Naive thymus-derived CD4-positive, alpha-beta T cell (primary cell): ENCODE data around the gene GPN1. TPM values are rescaled to one million over a fixed set of nuclear protein-coding genes. Genes with fewer than 3 reads are reported as not detected.

Experiments
- ATAC-seq: fragments of 150-1000 bp; cut with Tn5 transposase; 2 replicates; pipeline ENCODE4 v1.10.0; 2021; ENCODE audit warnings: mild to moderate bottlenecking, moderate library complexity
- CTCF ChIA-PET: fragments of 350-600 bp; sonication (Branson Sonifier 250); formaldehyde crosslinking; loops from one replicate; lab custom pipeline; 2021; ENCODE audit warnings: antibody characterized with exemption; lab: Charles Lee
- POLR2A ChIA-PET: fragments of 350-600 bp; sonication (Branson Sonifier 250); formaldehyde crosslinking; loops from one replicate; lab custom pipeline; 2021; ENCODE audit warnings: antibody characterized with exemption, inconsistent platforms; lab: Charles Lee
- DNase-seq, 9 donors: peaks; one replicate each; pipeline versions ENCODE4 v3.0.0 to v3.0.0-alpha.2; 2020 to 2022; ENCODE audit warnings: mixed read lengths in 1 of 9
- H3K27ac ChIP-seq: one replicate; pipeline ENCODE4 v1.7.0; 2013; ENCODE audit warnings: mild to moderate bottlenecking, low read depth, low read length, moderate library complexity
- H3K27me3 ChIP-seq, 2 donors: one replicate each; pipeline ENCODE4 v1.7.0; 2013; ENCODE audit warnings: low read length in 2 of 2, mild to moderate bottlenecking in 2 of 2, moderate library complexity in 2 of 2; ENCODE audit not compliant: control insufficient read depth in 2 of 2, insufficient read depth in 2 of 2
- H3K36me3 ChIP-seq, 3 experiments: 1 replicate in 2 of 3; 2 replicates in 1 of 3; pipeline ENCODE4 v1.7.0; 2013; ENCODE audit warnings: low read length in 3 of 3, mild to moderate bottlenecking in 3 of 3, moderate library complexity in 1 of 3; ENCODE audit not compliant: insufficient read depth in 3 of 3, control insufficient read depth in 2 of 3
- H3K4me1 ChIP-seq, 2 donors: one replicate each; pipeline ENCODE4 v1.7.0; 2013; ENCODE audit warnings: low read length in 2 of 2, mild to moderate bottlenecking in 2 of 2, moderate library complexity in 1 of 2; ENCODE audit not compliant: control insufficient read depth in 2 of 2, insufficient read depth in 2 of 2
- H3K4me3 ChIP-seq: 2 replicates; pipeline ENCODE4 v1.7.0; 2013; ENCODE audit warnings: mild to moderate bottlenecking, low read length
- H3K9me3 ChIP-seq, 3 experiments: 1 replicate in 2 of 3; 2 replicates in 1 of 3; pipeline ENCODE4 v1.7.0; 2013; ENCODE audit warnings: low read length in 3 of 3; ENCODE audit not compliant: control insufficient read depth in 2 of 3
- H3K27ac Mint-ChIP-seq, 9 donors: one replicate each; pipeline ENCODE4 v1.8.0; 2020 to 2022; ENCODE audit warnings: mixed read lengths in 9 of 9, mild to moderate bottlenecking in 8 of 9, moderate library complexity in 5 of 9, inconsistent platforms in 2 of 9
- H3K27me3 Mint-ChIP-seq, 5 donors: one replicate each; pipeline ENCODE4 v1.8.0; 2021 to 2022; ENCODE audit warnings: mixed read lengths in 5 of 5, mild to moderate bottlenecking in 1 of 5
- H3K36me3 Mint-ChIP-seq, 5 donors: one replicate each; pipeline ENCODE4 v1.8.0; 2020 to 2022; ENCODE audit warnings: mixed read lengths in 5 of 5, mild to moderate bottlenecking in 3 of 5, inconsistent platforms in 1 of 5
- H3K4me1 Mint-ChIP-seq, 7 donors: one replicate each; pipeline ENCODE4 v1.8.0; 2020 to 2022; ENCODE audit warnings: mixed read lengths in 7 of 7, mild to moderate bottlenecking in 3 of 7, inconsistent platforms in 1 of 7
- H3K4me3 Mint-ChIP-seq, 10 donors: one replicate each; pipeline ENCODE4 v1.8.0; 2020 to 2022; ENCODE audit warnings: mild to moderate bottlenecking in 10 of 10, mixed read lengths in 10 of 10, moderate library complexity in 6 of 10, inconsistent platforms in 2 of 10
- H3K9me3 Mint-ChIP-seq, 11 donors: one replicate each; pipeline ENCODE4 v1.8.0; 2020 to 2022; ENCODE audit warnings: mixed read lengths in 11 of 11, mild to moderate bottlenecking in 4 of 11, inconsistent platforms in 1 of 11, moderate library complexity in 1 of 11
- intact Hi-C, 2 donors: fragments of 100-400 bp; cut with micrococcal nuclease; formaldehyde crosslinking; loops; one replicate each; pipeline ENCODE4 v1.15.1; 2023
- polyA plus RNA-seq, 2 donors: library from polyadenylated mRNA; unstranded; fragments of 300-500 nt; fragmentation: Illumina TruSeq; gene quantifications; one replicate each; pipeline ENCODE4 v1.2.3, GENCODE V29; 2021
- total RNA-seq, 6 experiments: library from RNA in 5 of 6; stranded (reverse) in 5 of 6; gene quantifications; 1 replicate in 5 of 6; 2 replicates in 1 of 6; pipeline ENCODE4 v1.2.3 and lab custom pipeline; 2021 to 2026

Gene GPN1
- total and polyA plus RNA-seq, 7 experiments from 2014 or later: 27.8 to 73.6 (median 32.4) TPM

DNA sequence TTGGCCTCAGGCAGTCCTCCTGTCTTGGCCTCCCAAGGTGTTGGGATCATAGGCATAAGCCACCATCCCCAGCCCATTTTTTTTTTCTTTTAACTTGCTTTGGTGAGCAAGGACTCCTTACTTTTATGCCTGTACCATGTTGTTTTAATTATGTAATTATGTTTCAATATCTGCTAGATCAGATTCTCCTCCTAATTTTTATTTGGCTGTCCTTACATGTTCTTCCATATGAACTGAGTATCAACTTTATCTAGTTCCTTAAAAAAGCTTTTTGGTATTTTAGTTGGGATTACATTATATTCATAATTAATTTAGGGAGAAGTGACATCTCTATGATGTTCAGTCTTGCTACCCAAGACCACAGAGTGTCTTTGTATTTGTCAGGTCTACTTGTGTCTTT, 16.3 kb downstream of the GPN1 start:
- Histone ChIP-seq H3K36me3 (peaks cover 17 to 75% (median 18%) of the 10 kb centered on the region in 3 experiments), H3K4me1 (no peaks in the 10 kb centered on the region), H3K4me3 (no peak overlapping the region), H3K27me3 (no peaks in the 10 kb centered on the region), H3K9me3 (no peaks in the 10 kb centered on the region), H3K27ac (no peak overlapping the region)
- ATAC-seq: no peak
- H3K4me1 Mint-ChIP-seq: no peaks in the 10 kb centered on the region
- H3K9me3 Mint-ChIP-seq: no peaks in the 10 kb centered on the region
- H3K27ac Mint-ChIP-seq: no peak overlapping the region
- CTCF ChIA-PET: no interaction called here
- POLR2A ChIA-PET: interaction anchor here (0.6 kb wide), 1 partner anchor 31 kb away, joined by 3 read pairs; no protein-coding TSS in a partner anchor
- H3K36me3 Mint-ChIP-seq: peaks cover 0 to 36% (median 23%) of the 10 kb centered on the region in 5 donors
- H3K4me3 Mint-ChIP-seq: no peak overlapping the region
- intact Hi-C loops: no loop called here
- DNase-seq: no peak
- no peaks in the 10 kb centered on the region for H3K27me3 Mint-ChIP-seq

DNA sequence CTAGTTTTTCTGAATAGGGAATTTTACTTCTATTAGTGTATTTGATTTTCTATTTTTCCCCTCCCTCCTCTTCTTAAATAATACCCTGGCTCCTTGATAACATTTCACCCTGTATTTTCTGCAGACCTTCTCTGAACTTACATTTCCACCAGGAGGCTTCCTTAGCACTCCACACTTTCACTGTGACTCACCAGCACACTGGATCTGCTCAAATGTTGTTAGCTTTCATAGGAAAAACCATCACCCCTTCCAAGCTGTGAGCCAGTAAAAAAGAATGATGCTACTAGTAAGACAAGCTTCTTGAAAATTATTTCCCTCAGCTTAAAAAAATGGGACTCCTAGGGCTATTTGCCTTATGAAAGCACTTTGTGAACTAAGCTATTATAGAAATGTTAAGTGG, 18.4 kb downstream of the GPN1 start:
- ChIA-PET POLR2A (interaction anchor here (1.5 kb wide), 1 partner anchor 16 kb away, joined by 5 read pairs; the partner anchor contains the start of genes SLC4A1AP and SUPT7L), CTCF (interaction anchor here (0.6 kb wide), 1 partner anchor 54 kb away, joined by 3 read pairs; no protein-coding TSS in a partner anchor)
- Histone ChIP-seq H3K27ac (no peak overlapping the region), H3K36me3 (peaks cover 10 to 72% (median 27%) of the 10 kb centered on the region in 3 experiments), H3K9me3 (no peaks in the 10 kb centered on the region), H3K4me1 (no peaks in the 10 kb centered on the region), H3K4me3 (no peak overlapping the region), H3K27me3 (no peaks in the 10 kb centered on the region)
- ATAC-seq: no peak
- Mint-ChIP-seq H3K36me3 (peaks cover 0 to 25% (median 20%) of the 10 kb centered on the region in 5 donors), H3K9me3 (no peaks in the 10 kb centered on the region), H3K4me1 (no peaks in the 10 kb centered on the region), H3K27me3 (no peaks in the 10 kb centered on the region), H3K4me3 (no peak overlapping the region), H3K27ac (peak overlapping the region in 1 of 9 donors; percentile 20)
- intact Hi-C loops: no loop called here
- no peak for DNase-seq

DNA sequence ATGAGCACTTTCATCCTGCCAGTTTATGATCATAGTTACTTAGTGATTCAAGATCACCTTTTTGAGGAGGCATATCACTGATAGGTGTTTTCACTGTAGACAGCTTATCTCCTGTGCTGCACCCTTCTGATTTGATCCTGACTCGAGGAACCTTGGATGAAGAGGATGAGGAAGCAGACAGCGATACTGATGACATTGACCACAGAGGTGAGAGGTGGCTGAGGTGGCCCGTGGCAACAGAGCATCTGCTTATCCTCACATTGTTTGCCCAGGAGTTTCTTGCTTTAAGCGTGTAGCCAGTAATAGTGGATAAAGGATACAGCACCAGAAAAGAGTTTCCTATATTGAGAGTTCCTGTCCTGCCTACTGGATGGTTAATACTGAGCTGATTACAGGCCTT, 18.9 kb downstream of the GPN1 start:
- Histone ChIP-seq H3K36me3 (peaks cover 10 to 72% (median 27%) of the 10 kb centered on the region in 3 experiments), H3K27me3 (no peaks in the 10 kb centered on the region), H3K27ac (no peak overlapping the region), H3K4me1 (no peaks in the 10 kb centered on the region), H3K4me3 (no peak overlapping the region), H3K9me3 (no peaks in the 10 kb centered on the region)
- ChIA-PET POLR2A (no interaction called here), CTCF (interaction anchor here (0.6 kb wide), 1 partner anchor 54 kb away, joined by 3 read pairs; no protein-coding TSS in a partner anchor)
- H3K36me3 Mint-ChIP-seq: peaks cover 4 to 28% (median 20%) of the 10 kb centered on the region in 5 donors
- intact Hi-C loops: no loop called here
- peak overlapping the region in 2 of 9 donors; percentile 7 to 32 for H3K27ac Mint-ChIP-seq
- peaks cover 0 to 4% (median 0%) of the 10 kb centered on the region in 7 donors for H3K4me1 Mint-ChIP-seq
- H3K27me3 Mint-ChIP-seq: no peaks in the 10 kb centered on the region
- no peak for DNase-seq
- ATAC-seq: no peak
- no peaks in the 10 kb centered on the region for H3K9me3 Mint-ChIP-seq
- no peak overlapping the region for H3K4me3 Mint-ChIP-seq

DNA sequence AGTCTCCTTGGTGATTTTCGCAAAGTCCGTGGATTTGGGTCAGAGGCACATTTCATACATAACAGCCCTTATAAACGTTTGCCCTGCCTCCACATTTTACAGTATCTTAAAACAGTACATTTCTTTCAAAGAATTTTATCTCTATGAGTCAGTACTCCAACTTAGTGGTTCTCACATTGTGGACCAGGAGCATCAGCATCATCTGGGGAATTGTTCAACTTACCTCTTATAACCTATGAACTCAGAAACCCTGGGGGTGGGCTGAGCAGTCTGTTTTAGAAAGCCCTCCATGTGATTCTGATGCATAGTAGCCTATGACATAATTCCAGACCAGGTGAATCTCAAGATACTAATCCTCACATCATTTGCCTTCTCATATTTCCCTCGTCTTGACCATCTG, 22.2 kb downstream of the GPN1 start:
- DNase-seq: no peak
- Mint-ChIP-seq H3K27me3 (no peaks in the 10 kb centered on the region), H3K4me1 (peaks cover 0 to 7% (median 4%) of the 10 kb centered on the region in 7 donors), H3K27ac (no peak overlapping the region), H3K36me3 (peaks cover 15 to 53% (median 32%) of the 10 kb centered on the region in 5 donors), H3K4me3 (no peak overlapping the region), H3K9me3 (no peaks in the 10 kb centered on the region)
- no peaks in the 10 kb centered on the region for H3K27me3 ChIP-seq
- intact Hi-C loops: no loop called here
- ChIA-PET POLR2A (no interaction called here), CTCF (no interaction called here)
- H3K4me1 ChIP-seq: no peaks in the 10 kb centered on the region
- no peak overlapping the region for H3K27ac ChIP-seq
- H3K9me3 ChIP-seq: no peaks in the 10 kb centered on the region
- no peak overlapping the region for H3K4me3 ChIP-seq
- H3K36me3 ChIP-seq: peaks cover 3 to 92% (median 35%) of the 10 kb centered on the region in 3 experiments
- no peak for ATAC-seq

DNA sequence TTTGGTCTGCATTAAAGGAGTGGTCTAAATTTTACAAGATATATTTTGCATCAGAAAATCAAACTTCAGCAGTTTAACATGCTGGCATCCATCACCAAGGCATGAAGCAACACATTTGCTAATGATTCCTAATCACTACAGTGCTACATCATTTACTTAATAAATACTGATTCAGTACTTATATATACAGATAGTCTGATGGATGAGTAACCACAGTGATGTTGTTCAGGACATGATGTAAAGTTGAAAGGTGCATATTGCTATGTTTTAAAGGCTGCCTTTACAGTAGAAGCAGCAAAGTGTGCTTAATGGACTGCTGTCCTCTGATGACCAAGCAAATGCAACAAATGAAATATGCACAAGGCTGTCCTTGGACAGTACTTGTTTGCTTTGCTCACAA, 23.5 kb downstream of the GPN1 start:
- Histone ChIP-seq H3K4me1 (no peaks in the 10 kb centered on the region), H3K27me3 (no peaks in the 10 kb centered on the region), H3K27ac (no peak overlapping the region), H3K36me3 (peaks cover 4 to 94% (median 40%) of the 10 kb centered on the region in 3 experiments), H3K4me3 (no peak overlapping the region), H3K9me3 (no peaks in the 10 kb centered on the region)
- intact Hi-C loops: no loop called here
- Mint-ChIP-seq H3K9me3 (no peaks in the 10 kb centered on the region), H3K4me3 (no peak overlapping the region), H3K4me1 (peaks cover 0 to 7% (median 4%) of the 10 kb centered on the region in 7 donors), H3K27me3 (no peaks in the 10 kb centered on the region), H3K36me3 (peaks cover 15 to 57% (median 31%) of the 10 kb centered on the region in 5 donors), H3K27ac (peak overlapping the region in 1 of 9 donors; percentile 7)
- ATAC-seq: no peak
- DNase-seq: no peak
- ChIA-PET POLR2A (no interaction called here), CTCF (interaction anchor here (0.7 kb wide), 1 partner anchor 20 kb away, joined by 3 read pairs; no protein-coding TSS in a partner anchor)

DNA sequence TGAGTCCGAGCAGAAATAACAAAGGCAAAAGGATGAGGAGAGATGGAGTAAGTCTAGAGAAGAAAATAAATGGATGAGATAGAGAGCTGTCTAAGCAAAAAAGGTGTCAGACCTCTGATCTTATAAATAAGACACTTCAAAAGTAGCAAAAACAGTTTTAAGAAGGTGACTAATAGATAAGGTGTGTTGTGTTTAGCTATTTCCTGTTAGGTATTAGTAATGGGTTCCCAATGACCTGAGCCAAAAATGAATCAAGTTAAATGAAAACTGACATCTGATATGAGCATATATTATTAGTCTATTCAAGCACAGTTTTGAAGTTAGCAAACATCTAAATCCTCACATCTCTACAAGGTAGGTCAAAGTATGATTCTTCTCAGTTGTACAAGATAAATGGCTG, 23.9 kb downstream of the GPN1 start:
- CTCF ChIA-PET: no interaction called here
- ATAC-seq (no peak), DNase-seq (no peak)
- Histone ChIP-seq H3K36me3 (peaks cover 9 to 94% (median 35%) of the 10 kb centered on the region in 3 experiments), H3K4me1 (no peaks in the 10 kb centered on the region), H3K4me3 (no peak overlapping the region), H3K9me3 (no peaks in the 10 kb centered on the region), H3K27ac (no peak overlapping the region), H3K27me3 (no peaks in the 10 kb centered on the region)
- no peaks in the 10 kb centered on the region for H3K9me3 Mint-ChIP-seq
- H3K36me3 Mint-ChIP-seq: peaks cover 15 to 53% (median 31%) of the 10 kb centered on the region in 5 donors
- no peak overlapping the region for H3K4me3 Mint-ChIP-seq
- POLR2A ChIA-PET: no interaction called here
- peaks cover 0 to 7% (median 4%) of the 10 kb centered on the region in 7 donors for H3K4me1 Mint-ChIP-seq
- intact Hi-C loops: no loop called here
- H3K27me3 Mint-ChIP-seq: no peaks in the 10 kb centered on the region
- peak overlapping the region in 1 of 9 donors; percentile 7 for H3K27ac Mint-ChIP-seq

DNA sequence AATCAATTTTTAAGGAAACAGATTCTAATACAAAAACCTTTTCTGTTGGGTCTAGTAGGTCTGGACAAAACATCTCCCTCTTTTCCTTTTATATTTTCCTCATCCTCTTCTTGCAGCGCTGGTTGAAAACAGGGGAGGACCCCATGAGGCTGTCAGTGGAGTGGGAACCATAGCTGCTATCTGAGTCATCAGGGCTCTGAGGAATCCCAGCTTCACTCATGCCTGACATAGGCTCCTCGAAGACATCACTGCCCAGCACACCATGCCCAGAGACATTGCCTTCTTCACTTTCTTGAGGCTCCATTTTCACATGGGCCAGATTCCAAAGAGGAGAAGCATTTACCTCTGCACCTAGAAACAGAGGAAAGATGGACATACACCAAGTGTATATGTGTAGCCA, 24.5 kb downstream of the GPN1 start:
- ATAC-seq (no peak), DNase-seq (no peak)
- peaks cover 15 to 49% (median 31%) of the 10 kb centered on the region in 5 donors for H3K36me3 Mint-ChIP-seq
- H3K27ac ChIP-seq: no peak overlapping the region
- H3K4me3 Mint-ChIP-seq: no peak overlapping the region
- no peaks in the 10 kb centered on the region for H3K9me3 ChIP-seq
- ChIA-PET POLR2A (interaction anchor here (0.6 kb wide), 1 partner anchor 12 kb away, joined by 3 read pairs; no protein-coding TSS in a partner anchor), CTCF (no interaction called here)
- H3K27ac Mint-ChIP-seq: peak overlapping the region in 2 of 9 donors; percentile 53 to 58
- intact Hi-C loops: no loop called here
- no peaks in the 10 kb centered on the region for H3K9me3 Mint-ChIP-seq
- no peaks in the 10 kb centered on the region for H3K27me3 Mint-ChIP-seq
- H3K4me3 ChIP-seq: no peak overlapping the region
- H3K4me1 ChIP-seq: no peaks in the 10 kb centered on the region
- peaks cover 9 to 89% (median 31%) of the 10 kb centered on the region in 3 experiments for H3K36me3 ChIP-seq
- no peaks in the 10 kb centered on the region for H3K27me3 ChIP-seq
- peaks cover 0 to 7% (median 4%) of the 10 kb centered on the region in 7 donors for H3K4me1 Mint-ChIP-seq
